SK-N-SH (cell line): ENCODE measurements around the gene ING5. TPM values are rescaled to one million over a fixed set of nuclear protein-coding genes. Genes with fewer than 3 reads are reported as not detected.
A peak's percentile ranks its signal among the peaks of the same experiment; 100 is the strongest.

Experiments
- CTCF ChIA-PET: fragments of 300-600, 350-600 bp; formaldehyde crosslinking; extraction: SDS; loops from one replicate; lab custom pipeline; 2021; lab: Yijun Ruan, JAX
- POLR2A ChIA-PET: fragments of 350-600 bp; sonication (Branson Sonifier 250); formaldehyde crosslinking; extraction: SDS; loops from one replicate; lab custom pipeline; 2020; ENCODE audit warnings: antibody characterized with exemption, inconsistent platforms; lab: Yijun Ruan, JAX
- DNase-seq: peaks from one replicate; pipeline ENCODE4 v3.0.0; 2012
- H2AFZ ChIP-seq: fragments of 200-600 bp; sonication (generic); 2 replicates; pipeline ENCODE4 v1.8.1; 2016; ENCODE audit warnings: antibody characterized with exemption, mild to moderate bottlenecking, low read depth
- H3F3A ChIP-seq: fragments of 200-600 bp; sonication (generic); replicated peaks from 2 replicates; pipeline ENCODE3; 2016; ENCODE audit warnings: antibody characterized with exemption, mild to moderate bottlenecking; ENCODE audit not compliant: insufficient read depth
- H3K27ac ChIP-seq, 2 experiments: fragments of 200-500 bp in 1 of 2; fragments of 200-600 bp in 1 of 2; sonication (Bioruptor generic) in 1 of 2; sonication (generic), shearing (Covaris generic) in 1 of 2; 2 replicates each; pipeline versions ENCODE4 v1.5.1 to v1.6.1; 2014 to 2016; ENCODE audit warnings: low read depth in 2 of 2, inconsistent platforms in 1 of 2, low read length in 1 of 2, mild to moderate bottlenecking in 1 of 2, mixed read lengths in 1 of 2
- H3K27me3 ChIP-seq: fragments of 200-600 bp; sonication (generic), shearing (Covaris generic); 2 replicates; pipeline ENCODE4 v1.6.1; 2016; ENCODE audit warnings: mixed run types; ENCODE audit not compliant: insufficient read depth
- H3K36me3 ChIP-seq, 2 experiments: fragments of 200-500 bp in 1 of 2; fragments of 200-600 bp in 1 of 2; sonication (Bioruptor generic) in 1 of 2; sonication (generic) in 1 of 2; replicated peaks in 1 of 2; 2 replicates each; pipeline versions ENCODE3 to v1.5.1; 2014 to 2016; ENCODE audit warnings: low read length in 1 of 2, mild to moderate bottlenecking in 1 of 2; ENCODE audit not compliant: insufficient read depth in 2 of 2, control insufficient read depth in 1 of 2
- H3K4me1 ChIP-seq, 2 experiments: fragments of 200-500 bp in 1 of 2; fragments of 200-600 bp in 1 of 2; sonication (Bioruptor generic) in 1 of 2; sonication (generic), shearing (Covaris generic) in 1 of 2; 2 replicates each; pipeline versions ENCODE4 v1.5.1 to v1.6.1; 2014 to 2016; ENCODE audit warnings: low read depth in 1 of 2, low read length in 1 of 2, mixed run types in 1 of 2; ENCODE audit not compliant: insufficient read depth in 2 of 2, control insufficient read depth in 1 of 2
- H3K4me2 ChIP-seq: fragments of 200-600 bp; sonication (generic), shearing (Covaris generic); 2 replicates; pipeline ENCODE4 v1.6.1; 2017; ENCODE audit warnings: mixed run types
- H3K4me3 ChIP-seq, 2 experiments: fragments of 200-500 bp in 1 of 2; fragments of 200-600 bp in 1 of 2; sonication (Bioruptor generic) in 1 of 2; sonication (generic), shearing (Covaris generic) in 1 of 2; 2 replicates each; pipeline versions ENCODE4 v1.5.1 to v1.8.1; 2014 to 2016; ENCODE audit warnings: low read depth in 2 of 2, inconsistent platforms in 1 of 2, low read length in 1 of 2, mild to moderate bottlenecking in 1 of 2, mixed read lengths in 1 of 2, moderate library complexity in 1 of 2
- H3K79me2 ChIP-seq: fragments of 200-600 bp; sonication (generic); 2 replicates; pipeline ENCODE4 v1.8.1; 2017; ENCODE audit warnings: mild to moderate bottlenecking; ENCODE audit not compliant: insufficient read depth
- H3K9ac ChIP-seq: fragments of 200-600 bp; sonication (generic); 2 replicates; pipeline ENCODE4 v1.6.1; 2017; ENCODE audit warnings: mixed run types
- H3K9me2 ChIP-seq: fragments of 200-600 bp; sonication (generic); 2 replicates; pipeline ENCODE4 v1.6.1; 2017; ENCODE audit warnings: mixed run types
- H3K9me3 ChIP-seq: fragments of 200-600 bp; sonication (generic); 2 replicates; pipeline ENCODE4 v1.6.1; 2017; ENCODE audit warnings: mixed run types, mild to moderate bottlenecking, moderate library complexity
- H4K20me1 ChIP-seq: fragments of 200-600 bp; sonication (generic); 2 replicates; pipeline ENCODE4 v1.6.1; 2017; ENCODE audit warnings: mild to moderate bottlenecking, mixed run types; ENCODE audit not compliant: insufficient read depth
- CTCF ChIP-seq: fragments of 200-600 bp; sonication (generic); IDR thresholded peaks from 2 replicates; pipeline ENCODE4 v1.6.1; 2017; ENCODE audit warnings: antibody characterized with exemption, mild to moderate bottlenecking, moderate library complexity
- FOSL2 ChIP-seq: IDR thresholded peaks from 2 replicates; pipeline ENCODE4 v1.4.0; 2012; ENCODE audit warnings: low read depth, mild to moderate bottlenecking, moderate library complexity, borderline replicate concordance
- GABPA ChIP-seq: IDR thresholded peaks from 2 replicates; pipeline ENCODE4 v1.4.0; 2012; ENCODE audit warnings: low read depth, mild to moderate bottlenecking
- GATA2 ChIP-seq: sonication (generic); formaldehyde crosslinking; IDR thresholded peaks from 2 replicates; pipeline ENCODE4 v1.5.0; 2020; ENCODE audit warnings: mild to moderate bottlenecking, missing genetic modification reagents
- IRF3 ChIP-seq: fragments of 150-350 bp; IDR thresholded peaks from 2 replicates; pipeline ENCODE4 v1.6.1; 2016; ENCODE audit warnings: mild to moderate bottlenecking, low read depth, low read length
- MXI1 ChIP-seq: IDR thresholded peaks from 2 replicates; pipeline ENCODE4 v1.6.1; 2012; ENCODE audit warnings: mild to moderate bottlenecking, low read depth, low read length, improper control_type of control experiment
- NFIC ChIP-seq: IDR thresholded peaks from 2 replicates; pipeline ENCODE4 v1.4.0; 2012; ENCODE audit warnings: borderline replicate concordance
- PBX3 ChIP-seq: IDR thresholded peaks from 2 replicates; pipeline ENCODE4; 2012
- REST ChIP-seq: IDR thresholded peaks from 2 replicates; pipeline ENCODE4 v1.6.1; 2012; ENCODE audit warnings: mild to moderate bottlenecking, low read depth, low read length, moderate library complexity
- RFX5 ChIP-seq: IDR thresholded peaks from 2 replicates; pipeline ENCODE4 v1.6.1; 2012; ENCODE audit warnings: mild to moderate bottlenecking, improper control_type of control experiment, low read length
- RXRA ChIP-seq: IDR thresholded peaks from 2 replicates; pipeline ENCODE4 v1.4.0; 2012; ENCODE audit warnings: low read depth, mild to moderate bottlenecking, borderline replicate concordance
- SIN3A ChIP-seq: IDR thresholded peaks from 2 replicates; pipeline ENCODE4 v1.6.1; 2012; ENCODE audit warnings: low read depth, mild to moderate bottlenecking, low read length, moderate library complexity, borderline replicate concordance
- USF1 ChIP-seq: IDR thresholded peaks from 2 replicates; pipeline ENCODE4 v1.4.0; 2012; ENCODE audit warnings: low read depth, borderline replicate concordance
- USF2 ChIP-seq: fragments of 150-350 bp; IDR thresholded peaks from 2 replicates; pipeline ENCODE4 v1.6.1; 2017; ENCODE audit warnings: antibody characterized with exemption, low read length, low read depth, borderline replicate concordance
- YY1 ChIP-seq: IDR thresholded peaks from 2 replicates; pipeline ENCODE4 v1.4.0; 2012; ENCODE audit warnings: low read depth, mild to moderate bottlenecking
- WGBS: methylation state at CpG from one replicate; pipeline ENCODE4 v1.1.6; 2017; ENCODE audit warnings: low lambda C conversion rate; 5-methylcytosine and 5-hydroxymethylcytosine counted together
- polyA plus RNA-seq, 3 experiments: library from polyadenylated mRNA; depleted of rRNA; stranded (reverse); fragments of >200 nt; gene quantifications; 2 replicates each; pipeline ENCODE4 v1.2.3, GENCODE V29; 2012

The ING5 gene
- polyA plus RNA-seq, 1 of the 3 experiments (the other 2 are of a cell fraction): 56.3 TPM

- no peak overlapping the region for H3K9ac ChIP-seq
- H3K36me3 ChIP-seq: no peaks in the 10 kb centered on the region
- ChIA-PET CTCF (interaction anchor here (1.1 to 1.9 kb wide), 3 partner anchors 10 to 107 kb away, joined by 3 to 6 read pairs (median 5); no protein-coding TSS in a partner anchor), POLR2A (no interaction called here)
- no peaks in the 10 kb centered on the region for H3F3A ChIP-seq
- H3K79me2 ChIP-seq: no peaks in the 10 kb centered on the region
- WGBS: 89% methylated on average over 10 of the region's 12 CpGs
- no peaks in the 10 kb centered on the region for H3K9me3 ChIP-seq
- H3K27me3 ChIP-seq: no peaks in the 10 kb centered on the region
- no peak for TF ChIP-seq RFX5
- no peak for TF ChIP-seq FOSL2
- no peak for TF ChIP-seq GABPA
- TF ChIP-seq MXI1: no peak
- TF ChIP-seq USF1: no peak
- no peak for TF ChIP-seq SIN3A
- no peak for TF ChIP-seq REST
- TF ChIP-seq GATA2: no peak
- DNase-seq: no peak
- H3K4me1 ChIP-seq: peaks cover 20 to 23% of the 10 kb centered on the region in 2 experiments; a peak in 2 of 4 replicates
- no peaks in the 10 kb centered on the region for H4K20me1 ChIP-seq
- no peaks in the 10 kb centered on the region for H3K9me2 ChIP-seq
- H3K4me3 ChIP-seq: no peak overlapping the region
- no peak overlapping the region for H3K4me2 ChIP-seq
- no peak overlapping the region for H3K27ac ChIP-seq
- no peak overlapping the region for H2AFZ ChIP-seq
Measured at GRCh38 chr2:241770936-241771285, 69.1 kb downstream of the ING5 start.

- Histone ChIP-seq H3K4me1 (peaks cover 20 to 23% of the 10 kb centered on the region in 2 experiments; a peak in 2 of 4 replicates), H3K36me3 (no peaks in the 10 kb centered on the region), H3K9me3 (no peaks in the 10 kb centered on the region), H3K4me3 (no peak overlapping the region), H3K4me2 (no peak overlapping the region), H4K20me1 (no peaks in the 10 kb centered on the region), H3K9me2 (no peaks in the 10 kb centered on the region), H3K27me3 (no peaks in the 10 kb centered on the region), H2AFZ (no peak overlapping the region), H3K79me2 (no peaks in the 10 kb centered on the region), H3K27ac (no peak overlapping the region), H3F3A (no peaks in the 10 kb centered on the region), H3K9ac (no peak overlapping the region)
- DNase-seq: peak; percentile 41
- 95% methylated on average over 34 of the region's 38 CpGs for WGBS
- POLR2A ChIA-PET: no interaction called here
- CTCF ChIA-PET: interaction anchor here (1.1 to 1.9 kb wide), 4 partner anchors 10 to 107 kb away, joined by 3 to 6 read pairs (median 4); no protein-coding TSS in a partner anchor
- no peak for TF ChIP-seq RXRA
- no peak for TF ChIP-seq NFIC
- TF ChIP-seq PBX3: no peak
- TF ChIP-seq IRF3: no peak
- no peak for TF ChIP-seq USF1
- no peak for TF ChIP-seq USF2
- TF ChIP-seq CTCF: no peak
- TF ChIP-seq YY1: no peak
Measured at GRCh38 chr2:241771286-241772062, 69.6 kb downstream of the ING5 start.
